ENCODE results near the gene CNNM2. TPM values are rescaled to one million over a fixed set of nuclear protein-coding genes. Genes with fewer than 3 reads are reported as not detected.

The CNNM2 gene
- total and polyA plus RNA-seq, 4 donors: 3.0 to 18.3 (median 7.8) TPM

DNA sequence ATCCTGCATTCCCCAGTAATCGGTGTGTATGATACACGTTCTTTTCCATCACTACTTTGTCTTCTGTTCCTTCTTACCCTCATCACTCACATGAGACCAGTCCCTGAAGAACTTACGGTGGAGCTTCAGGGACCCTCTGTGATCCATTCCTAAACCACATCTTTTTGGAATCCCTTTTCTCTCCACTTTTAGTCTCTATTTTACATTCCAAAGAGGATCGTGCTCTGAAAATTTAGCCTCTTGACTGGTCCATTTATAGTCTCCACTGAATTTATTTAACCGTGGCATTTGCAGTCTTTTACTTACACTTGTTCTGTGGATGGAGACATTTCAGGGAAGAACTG lies 165.9 kb downstream of the CNNM2 start:
- WGBS, 2 donors: 90 to 95% methylated on average over 5 of the region's 5 CpGs
- no peak for ATAC-seq (ENCODE audit: insufficient read depth, low FRiP score)

GRCh38 chr10:103086261-103086660 lies 168.2 kb downstream of the CNNM2 start:
- H3K9me3 ChIP-seq (ENCODE audit: control insufficient read depth in 4 of 4, insufficient read depth in 3 of 4, low read length in 3 of 4): no peaks in the 10 kb centered on the region
- peaks cover 0 to 3% (median 0%) of the 10 kb centered on the region in 5 donors for H3K4me1 ChIP-seq (ENCODE audit: control insufficient read depth in 5 of 5, insufficient read depth in 5 of 5, low read length in 5 of 5)
- H3K36me3 ChIP-seq (ENCODE audit: control insufficient read depth in 4 of 4, insufficient read depth in 4 of 4, low read length in 4 of 4): peaks cover 26 to 48% (median 38%) of the 10 kb centered on the region in 4 donors
- no peak for DNase-seq
- no peak for ATAC-seq (ENCODE audit: insufficient read depth, low FRiP score)
- no peak overlapping the region for H3K27ac ChIP-seq (ENCODE audit: low read depth in 1 of 2, low read length in 1 of 2)
- TF ChIP-seq, protein P1, sequence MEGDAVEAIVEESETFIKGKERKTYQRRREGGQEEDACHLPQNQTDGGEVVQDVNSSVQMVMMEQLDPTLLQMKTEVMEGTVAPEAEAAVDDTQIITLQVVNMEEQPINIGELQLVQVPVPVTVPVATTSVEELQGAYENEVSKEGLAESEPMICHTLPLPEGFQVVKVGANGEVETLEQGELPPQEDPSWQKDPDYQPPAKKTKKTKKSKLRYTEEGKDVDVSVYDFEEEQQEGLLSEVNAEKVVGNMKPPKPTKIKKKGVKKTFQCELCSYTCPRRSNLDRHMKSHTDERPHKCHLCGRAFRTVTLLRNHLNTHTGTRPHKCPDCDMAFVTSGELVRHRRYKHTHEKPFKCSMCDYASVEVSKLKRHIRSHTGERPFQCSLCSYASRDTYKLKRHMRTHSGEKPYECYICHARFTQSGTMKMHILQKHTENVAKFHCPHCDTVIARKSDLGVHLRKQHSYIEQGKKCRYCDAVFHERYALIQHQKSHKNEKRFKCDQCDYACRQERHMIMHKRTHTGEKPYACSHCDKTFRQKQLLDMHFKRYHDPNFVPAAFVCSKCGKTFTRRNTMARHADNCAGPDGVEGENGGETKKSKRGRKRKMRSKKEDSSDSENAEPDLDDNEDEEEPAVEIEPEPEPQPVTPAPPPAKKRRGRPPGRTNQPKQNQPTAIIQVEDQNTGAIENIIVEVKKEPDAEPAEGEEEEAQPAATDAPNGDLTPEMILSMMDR (IDR thresholded peaks at IDR 0.05; ENCODE audit: control extremely low read depth, extremely low read depth): no peak
- H3K4me3 ChIP-seq: no peak overlapping the region
- H3K27me3 ChIP-seq (ENCODE audit: control insufficient read depth in 3 of 3, insufficient read depth in 3 of 3, low read length in 2 of 3): no peaks in the 10 kb centered on the region
- H3K9ac ChIP-seq (ENCODE audit: insufficient read depth in 1 of 2, low read length in 2 of 2): no peak overlapping the region
- WGBS, 2 donors: 78 to 91% methylated on average over 2 of the region's 2 CpGs

More for the DNA sequence above, 165.9 kb downstream of the CNNM2 start:
- H3K27me3 ChIP-seq (ENCODE audit: control insufficient read depth in 3 of 3, insufficient read depth in 3 of 3, low read length in 2 of 3): no peaks in the 10 kb centered on the region
- peaks cover 14 to 31% (median 24%) of the 10 kb centered on the region in 4 donors for H3K36me3 ChIP-seq (ENCODE audit: control insufficient read depth in 4 of 4, insufficient read depth in 4 of 4, low read length in 4 of 4)
- H3K9ac ChIP-seq (ENCODE audit: insufficient read depth in 1 of 2, low read length in 2 of 2): no peak overlapping the region
- peaks cover 0 to 3% (median 0%) of the 10 kb centered on the region in 5 donors for H3K4me1 ChIP-seq (ENCODE audit: control insufficient read depth in 5 of 5, insufficient read depth in 5 of 5, low read length in 5 of 5)
- H3K27ac ChIP-seq (ENCODE audit: low read depth in 1 of 2, low read length in 1 of 2): no peak overlapping the region
- H3K4me3 ChIP-seq: no peak overlapping the region
- no peaks in the 10 kb centered on the region for H3K9me3 ChIP-seq (ENCODE audit: control insufficient read depth in 4 of 4, insufficient read depth in 3 of 4, low read length in 3 of 4)
- no peak for DNase-seq
- TF ChIP-seq, protein P1 (IDR thresholded peaks at IDR 0.05; ENCODE audit: control extremely low read depth, extremely low read depth): no peak

GRCh38 chr10:103086799-103087198 lies 168.7 kb downstream of the CNNM2 start:
- peaks cover 29 to 53% (median 39%) of the 10 kb centered on the region in 4 donors for H3K36me3 ChIP-seq (ENCODE audit: control insufficient read depth in 4 of 4, insufficient read depth in 4 of 4, low read length in 4 of 4)
- H3K9me3 ChIP-seq (ENCODE audit: control insufficient read depth in 4 of 4, insufficient read depth in 3 of 4, low read length in 3 of 4): no peaks in the 10 kb centered on the region
- TF ChIP-seq, protein P1 (IDR thresholded peaks at IDR 0.05; ENCODE audit: control extremely low read depth, extremely low read depth): no peak

DNA sequence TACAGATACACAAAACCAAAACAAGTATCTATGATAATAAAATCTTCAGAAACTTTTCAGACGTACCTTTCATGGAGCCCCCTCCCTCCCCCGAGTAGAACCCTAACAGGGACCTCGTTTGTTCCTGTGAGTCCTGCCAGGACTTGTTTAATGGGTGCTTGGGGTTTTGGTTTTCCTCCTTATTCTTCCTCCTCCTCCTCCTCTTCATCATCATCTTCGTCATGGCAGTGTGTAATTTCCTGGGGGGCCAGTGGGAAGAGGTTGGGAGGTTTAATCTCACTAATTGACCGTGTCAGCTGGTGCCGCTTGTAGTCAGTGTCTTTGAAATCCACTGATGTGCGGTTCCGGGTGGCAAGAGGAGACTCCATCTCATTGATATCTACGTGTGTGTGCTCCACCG lies 171.4 kb downstream of the CNNM2 start:
- Histone ChIP-seq H3K9ac (ENCODE audit: insufficient read depth in 1 of 2, low read length in 2 of 2) (no peak overlapping the region), H3K27ac (ENCODE audit: low read depth in 1 of 2, low read length in 1 of 2) (no peak overlapping the region), H3K9me3 (ENCODE audit: control insufficient read depth in 4 of 4, insufficient read depth in 3 of 4, low read length in 3 of 4) (no peaks in the 10 kb centered on the region), H3K4me3 (no peak overlapping the region), H3K27me3 (ENCODE audit: control insufficient read depth in 3 of 3, insufficient read depth in 3 of 3, low read length in 2 of 3) (no peaks in the 10 kb centered on the region), H3K36me3 (ENCODE audit: control insufficient read depth in 4 of 4, insufficient read depth in 4 of 4, low read length in 4 of 4) (peaks cover 40 to 71% (median 49%) of the 10 kb centered on the region in 4 donors), H3K4me1 (ENCODE audit: control insufficient read depth in 5 of 5, insufficient read depth in 5 of 5, low read length in 5 of 5) (peaks cover 0 to 3% (median 0%) of the 10 kb centered on the region in 5 donors)
- no peak for ATAC-seq (ENCODE audit: insufficient read depth, low FRiP score)
- DNase-seq: no peak
- TF ChIP-seq, protein P1 (IDR thresholded peaks at IDR 0.05; ENCODE audit: control extremely low read depth, extremely low read depth): no peak
- 84 to 87% methylated on average over 10 of the region's 10 CpGs for WGBS, 2 donors

More at GRCh38 chr10:103086799-103087198, 168.7 kb downstream of the CNNM2 start:
- 95% methylated on average over 2 of the region's 2 CpGs for WGBS, 2 donors
- H3K4me1 ChIP-seq (ENCODE audit: control insufficient read depth in 5 of 5, insufficient read depth in 5 of 5, low read length in 5 of 5): peaks cover 0 to 3% (median 0%) of the 10 kb centered on the region in 5 donors
- H3K9ac ChIP-seq (ENCODE audit: insufficient read depth in 1 of 2, low read length in 2 of 2): no peak overlapping the region
- H3K27ac ChIP-seq (ENCODE audit: low read depth in 1 of 2, low read length in 1 of 2): no peak overlapping the region
- no peaks in the 10 kb centered on the region for H3K27me3 ChIP-seq (ENCODE audit: control insufficient read depth in 3 of 3, insufficient read depth in 3 of 3, low read length in 2 of 3)
- DNase-seq: no peak
- H3K4me3 ChIP-seq: no peak overlapping the region
- no peak for ATAC-seq (ENCODE audit: insufficient read depth, low FRiP score)
